Kidney (tissue), 14 donors: Measurements from ENCODE around the gene UBA1. TPM values are rescaled to one million over a fixed set of nuclear protein-coding genes. Genes with fewer than 3 reads are reported as not detected.
A peak's percentile ranks its signal among the peaks of the same experiment; 100 is the strongest.

Experiments
- DNase-seq, 5 donors: peaks; one replicate each; pipeline ENCODE4 v3.0.0-alpha.2; 2013 to 2020
- FAIRE-seq: peaks from 2 replicates; lab custom pipeline; 2012; peaks lifted over from hg19 to GRCh38; lab: Jason Lieb, UNC
- H3K27ac ChIP-seq, 2 donors: one replicate each; pipeline ENCODE4 v1.7.0; 2013; ENCODE audit warnings: low read depth in 2 of 2, low read length in 2 of 2, inconsistent platforms in 1 of 2
- H3K27me3 ChIP-seq: one replicate; pipeline ENCODE4 v1.7.1; 2013; ENCODE audit warnings: low read length, inconsistent platforms; ENCODE audit not compliant: control insufficient read depth, insufficient read depth
- H3K36me3 ChIP-seq, 3 donors: one replicate each; pipeline versions ENCODE4 v1.7.0 to v1.7.1; 2013; ENCODE audit warnings: low read length in 3 of 3, control low read depth in 1 of 3, inconsistent platforms in 1 of 3; ENCODE audit not compliant: insufficient read depth in 3 of 3, control insufficient read depth in 2 of 3
- H3K4me1 ChIP-seq, 3 donors: one replicate each; pipeline versions ENCODE4 v1.7.0 to v1.7.1; 2013; ENCODE audit warnings: low read length in 3 of 3, inconsistent platforms in 1 of 3, low read depth in 1 of 3; ENCODE audit not compliant: control insufficient read depth in 2 of 3, insufficient read depth in 2 of 3
- H3K4me3 ChIP-seq, 3 donors: one replicate each; pipeline versions ENCODE4 v1.7.0 to v1.8.1; 2013; ENCODE audit warnings: low read length in 3 of 3, control low read depth in 1 of 3, inconsistent platforms in 1 of 3
- H3K9ac ChIP-seq, 3 donors: one replicate each; pipeline versions ENCODE4 v1.7.0 to v1.7.1; 2013; ENCODE audit warnings: low read length in 3 of 3, control low read depth in 1 of 3, inconsistent platforms in 1 of 3
- H3K9me3 ChIP-seq, 3 donors: one replicate each; pipeline versions ENCODE4 v1.7.0 to v1.7.1; 2013; ENCODE audit warnings: low read length in 3 of 3, control low read depth in 1 of 3, inconsistent platforms in 1 of 3; ENCODE audit not compliant: control insufficient read depth in 2 of 3, insufficient read depth in 1 of 3
- intact Hi-C: fragments of 100-400 bp; cut with DNase I; formaldehyde crosslinking; loops from one replicate; pipeline ENCODE4 v1.11.1; 2022
- polyA plus RNA-seq: library from polyadenylated mRNA; stranded (reverse); fragments of 350-450 nt; fragmentation: Illumina TruSeq; extraction: RNeasy Lipid Tissue Mini Kit (QIAGEN cat#74804); gene quantifications from one replicate; pipeline ENCODE4 v1.2.3, GENCODE V29; 2014; ENCODE audit warnings: low read depth, low replicate concordance; ENCODE audit not compliant: insufficient read depth
- total RNA-seq: library from RNA; stranded (reverse); fragmentation: NEBNext Ultra II Directional; extraction: Animal tissue kit (Norgen Biotek cat#: 25700); gene quantifications from one replicate; pipeline ENCODE4 v1.2.1, GENCODE V29; 2021
- TF ChIP-seq, protein P1 (sequence below): IDR thresholded peaks from 3 replicates; pipeline ENCODE4 v1.5.1; 2012; ENCODE audit warnings: mild to moderate bottlenecking, moderate library complexity, borderline replicate concordance; ENCODE audit not compliant: insufficient read depth; ENCODE audit errors: extremely low read depth
- donor health status: control.
- donor health status: control.
- donor health status: control.
- donor health status: control.
- donor health status: control.
- donor health status: DM: yes; HTN: yes; CAD: no.
- donor health status: Normal renal cell carcinoma (clear cell type).

UBA1 gene
- total and polyA plus RNA-seq, 2 donors from 2014 or later = 155 to 218 TPM

DNA sequence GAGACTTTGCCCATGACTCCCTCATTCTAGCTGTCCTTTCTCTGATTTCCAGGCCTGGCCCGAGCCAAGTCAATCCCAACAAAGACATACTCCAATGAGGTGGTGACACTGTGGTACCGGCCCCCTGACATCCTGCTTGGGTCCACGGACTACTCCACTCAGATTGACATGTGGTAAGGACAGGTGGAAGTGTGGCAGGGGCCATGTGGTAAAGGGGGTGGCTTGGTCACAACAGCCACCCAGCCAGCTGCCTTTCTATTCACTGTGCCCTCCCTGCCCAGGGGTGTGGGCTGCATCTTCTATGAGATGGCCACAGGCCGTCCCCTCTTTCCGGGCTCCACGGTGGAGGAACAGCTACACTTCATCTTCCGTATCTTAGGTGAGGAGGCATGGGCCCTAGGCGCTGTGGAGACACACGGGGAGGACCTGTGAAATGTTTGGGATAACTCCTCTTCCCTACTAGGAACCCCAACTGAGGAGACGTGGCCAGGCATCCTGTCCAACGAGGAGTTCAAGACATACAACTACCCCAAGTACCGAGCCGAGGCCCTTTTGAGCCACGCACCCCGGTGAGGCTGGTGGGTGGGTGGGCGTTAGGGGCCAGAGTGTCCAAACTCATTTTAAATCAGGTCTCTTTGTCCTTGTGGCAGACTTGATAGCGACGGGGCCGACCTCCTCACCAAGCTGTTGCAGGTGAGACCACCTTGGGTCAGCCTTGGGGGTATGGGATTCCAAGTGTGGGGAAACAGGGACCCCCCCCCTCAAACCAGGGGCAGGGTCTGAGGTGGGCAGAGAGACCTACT is 33.1 kb downstream of the UBA1 start:
- no peak overlapping the region for H3K27ac ChIP-seq
- H3K4me3 ChIP-seq = no peak overlapping the region
- FAIRE-seq (no peak), DNase-seq (peak in 1 of 5 donors; percentile 59)
- peaks cover 3% of the 10 kb centered on the region for H3K27me3 ChIP-seq
- intact Hi-C loops = no loop called here
- H3K4me1 ChIP-seq = no peaks in the 10 kb centered on the region
- no peak overlapping the region for H3K9ac ChIP-seq
- H3K36me3 ChIP-seq = peaks cover 5 to 32% (median 18%) of the 10 kb centered on the region in 3 donors
- TF ChIP-seq, protein P1, sequence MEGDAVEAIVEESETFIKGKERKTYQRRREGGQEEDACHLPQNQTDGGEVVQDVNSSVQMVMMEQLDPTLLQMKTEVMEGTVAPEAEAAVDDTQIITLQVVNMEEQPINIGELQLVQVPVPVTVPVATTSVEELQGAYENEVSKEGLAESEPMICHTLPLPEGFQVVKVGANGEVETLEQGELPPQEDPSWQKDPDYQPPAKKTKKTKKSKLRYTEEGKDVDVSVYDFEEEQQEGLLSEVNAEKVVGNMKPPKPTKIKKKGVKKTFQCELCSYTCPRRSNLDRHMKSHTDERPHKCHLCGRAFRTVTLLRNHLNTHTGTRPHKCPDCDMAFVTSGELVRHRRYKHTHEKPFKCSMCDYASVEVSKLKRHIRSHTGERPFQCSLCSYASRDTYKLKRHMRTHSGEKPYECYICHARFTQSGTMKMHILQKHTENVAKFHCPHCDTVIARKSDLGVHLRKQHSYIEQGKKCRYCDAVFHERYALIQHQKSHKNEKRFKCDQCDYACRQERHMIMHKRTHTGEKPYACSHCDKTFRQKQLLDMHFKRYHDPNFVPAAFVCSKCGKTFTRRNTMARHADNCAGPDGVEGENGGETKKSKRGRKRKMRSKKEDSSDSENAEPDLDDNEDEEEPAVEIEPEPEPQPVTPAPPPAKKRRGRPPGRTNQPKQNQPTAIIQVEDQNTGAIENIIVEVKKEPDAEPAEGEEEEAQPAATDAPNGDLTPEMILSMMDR = no peak
- no peaks in the 10 kb centered on the region for H3K9me3 ChIP-seq

DNA sequence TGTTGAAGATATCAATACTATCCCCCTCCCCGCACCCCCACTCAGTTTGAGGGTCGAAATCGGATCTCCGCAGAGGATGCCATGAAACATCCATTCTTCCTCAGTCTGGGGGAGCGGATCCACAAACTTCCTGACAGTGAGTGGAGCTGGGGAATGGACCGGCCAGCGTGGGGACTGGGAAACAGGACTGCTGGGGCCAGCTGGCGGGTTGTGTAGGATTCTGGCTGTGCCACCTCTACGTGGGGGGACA is 33.6 kb downstream of the UBA1 start:
- Histone ChIP-seq H3K27ac (no peak overlapping the region), H3K27me3 (peaks cover 3% of the 10 kb centered on the region), H3K36me3 (peaks cover 5 to 32% (median 18%) of the 10 kb centered on the region in 3 donors), H3K9me3 (no peaks in the 10 kb centered on the region), H3K4me3 (no peak overlapping the region), H3K4me1 (peaks cover 0 to 3% (median 0%) of the 10 kb centered on the region in 3 donors), H3K9ac (no peak overlapping the region)
- intact Hi-C loops = no loop called here
- FAIRE-seq = no peak
- no peak for DNase-seq
- TF ChIP-seq, protein P1 = no peak

DNA sequence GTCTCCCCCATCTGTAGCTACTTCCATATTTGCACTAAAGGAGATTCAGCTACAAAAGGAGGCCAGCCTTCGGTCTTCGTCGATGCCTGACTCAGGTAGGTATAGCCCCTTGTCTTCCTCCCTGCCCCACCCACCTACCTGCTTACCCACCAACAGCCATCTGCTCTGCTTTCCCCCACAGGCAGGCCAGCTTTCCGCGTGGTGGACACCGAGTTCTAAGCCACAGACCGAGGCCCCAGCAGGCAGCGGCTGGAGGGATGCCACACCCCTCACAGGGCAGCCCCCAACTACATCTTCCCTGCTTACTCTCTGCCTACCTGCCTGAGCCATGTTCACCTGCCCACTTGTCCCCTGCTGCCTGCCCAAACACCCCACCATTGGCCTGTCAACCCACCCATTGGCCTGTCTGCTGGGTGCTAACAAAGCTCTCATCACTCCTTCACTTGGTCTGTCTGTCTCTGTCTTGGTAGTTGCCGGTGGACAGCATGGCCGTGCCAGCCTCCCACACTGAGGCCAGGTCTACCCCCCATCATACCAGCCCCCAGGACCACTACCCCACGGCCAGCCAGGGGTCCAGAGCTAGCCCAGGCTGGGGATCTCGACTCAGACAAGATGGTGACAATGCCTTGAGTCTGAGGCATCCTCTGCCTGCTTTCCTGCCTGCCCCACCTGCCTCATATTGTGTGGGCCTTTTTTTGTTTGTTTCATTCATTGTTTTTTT is 35.1 kb downstream of the UBA1 start:
- intact Hi-C loops = no loop called here
- peaks cover 0 to 4% (median 4%) of the 10 kb centered on the region in 3 donors for H3K4me1 ChIP-seq
- TF ChIP-seq, protein P1 = no peak
- no peaks in the 10 kb centered on the region for H3K9me3 ChIP-seq
- H3K36me3 ChIP-seq = peaks cover 5 to 27% (median 18%) of the 10 kb centered on the region in 3 donors
- H3K4me3 ChIP-seq = no peak overlapping the region
- FAIRE-seq (no peak), DNase-seq (peak in 2 of 5 donors; percentile 15 to 60)
- H3K9ac ChIP-seq = no peak overlapping the region
- peaks cover 5% of the 10 kb centered on the region for H3K27me3 ChIP-seq
- H3K27ac ChIP-seq = no peak overlapping the region
